Measurements from ENCODE around the gene CHN1. TPM values are rescaled to one million over a fixed set of nuclear protein-coding genes. Genes with fewer than 3 reads are reported as not detected.
A peak's percentile ranks its signal among the peaks of the same experiment; 100 is the strongest.

Gene CHN1
- total RNA-seq, 4 donors from 2014 or later, result 0.30 to 5.8 (median 3.6) TPM

DNA sequence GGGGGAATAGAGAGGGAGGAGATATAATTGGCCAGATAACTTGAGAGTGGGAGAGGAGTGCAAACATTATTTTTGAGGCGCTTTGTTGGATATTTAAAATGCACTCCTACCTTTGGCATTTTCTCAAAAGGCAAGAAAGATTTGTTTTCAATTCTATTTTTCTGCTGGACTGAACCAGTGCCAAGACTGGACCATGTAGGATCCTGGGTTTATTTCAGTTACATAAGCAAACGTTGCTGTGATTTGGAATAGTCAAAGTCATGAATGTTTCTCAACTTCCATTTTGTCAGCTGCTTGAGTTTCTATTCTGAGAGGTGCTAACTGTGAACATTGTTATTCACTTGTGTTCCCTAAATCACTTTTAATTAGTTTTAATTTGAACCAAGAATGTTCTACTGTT, 232.0 kb downstream of the CHN1 start:
- TF ChIP-seq, protein P1, sequence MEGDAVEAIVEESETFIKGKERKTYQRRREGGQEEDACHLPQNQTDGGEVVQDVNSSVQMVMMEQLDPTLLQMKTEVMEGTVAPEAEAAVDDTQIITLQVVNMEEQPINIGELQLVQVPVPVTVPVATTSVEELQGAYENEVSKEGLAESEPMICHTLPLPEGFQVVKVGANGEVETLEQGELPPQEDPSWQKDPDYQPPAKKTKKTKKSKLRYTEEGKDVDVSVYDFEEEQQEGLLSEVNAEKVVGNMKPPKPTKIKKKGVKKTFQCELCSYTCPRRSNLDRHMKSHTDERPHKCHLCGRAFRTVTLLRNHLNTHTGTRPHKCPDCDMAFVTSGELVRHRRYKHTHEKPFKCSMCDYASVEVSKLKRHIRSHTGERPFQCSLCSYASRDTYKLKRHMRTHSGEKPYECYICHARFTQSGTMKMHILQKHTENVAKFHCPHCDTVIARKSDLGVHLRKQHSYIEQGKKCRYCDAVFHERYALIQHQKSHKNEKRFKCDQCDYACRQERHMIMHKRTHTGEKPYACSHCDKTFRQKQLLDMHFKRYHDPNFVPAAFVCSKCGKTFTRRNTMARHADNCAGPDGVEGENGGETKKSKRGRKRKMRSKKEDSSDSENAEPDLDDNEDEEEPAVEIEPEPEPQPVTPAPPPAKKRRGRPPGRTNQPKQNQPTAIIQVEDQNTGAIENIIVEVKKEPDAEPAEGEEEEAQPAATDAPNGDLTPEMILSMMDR (IDR thresholded peaks at IDR 0.05), result no peak
- no peak for TF ChIP-seq POLR2A (IDR thresholded peaks at IDR 0.05)
- intact Hi-C loops (cut with DNase I), result no loop called here
- no peaks in the 10 kb centered on the region for H3K36me3 ChIP-seq
- H3K27me3 ChIP-seq, result no peaks in the 10 kb centered on the region
- peak overlapping the region in 1 of 4 donors; percentile 55 for H3K27ac ChIP-seq
- H3K9me3 ChIP-seq, result no peaks in the 10 kb centered on the region
- H3K4me3 ChIP-seq, result no peak overlapping the region
- WGBS, 2 donors, result 46 to 50% methylated on average over 2 of the region's 2 CpGs
- peaks cover 0 to 25% (median 4%) of the 10 kb centered on the region in 3 donors for H3K4me1 ChIP-seq
- DNase-seq, result no peak

DNA sequence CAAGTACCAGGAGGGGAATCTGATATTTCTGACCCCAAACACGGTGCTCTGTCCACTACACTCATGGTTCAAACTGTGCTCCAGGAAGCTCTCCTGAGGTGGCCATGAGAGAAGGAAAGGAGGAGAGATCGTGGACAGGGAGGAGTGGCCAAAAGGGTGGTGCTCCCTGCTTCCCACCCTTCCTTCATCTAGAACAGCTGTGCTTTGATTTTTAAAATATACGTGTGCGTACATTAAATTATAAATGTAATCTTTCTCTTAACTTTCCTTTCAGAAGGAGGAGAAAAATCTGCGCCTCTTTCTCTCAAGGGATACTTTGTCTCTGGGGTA, 232.7 kb downstream of the CHN1 start:
- Histone ChIP-seq H3K4me1 (peaks cover 0 to 17% (median 0%) of the 10 kb centered on the region in 3 donors), H3K27me3 (no peaks in the 10 kb centered on the region), H3K9me3 (no peaks in the 10 kb centered on the region), H3K36me3 (no peaks in the 10 kb centered on the region), H3K27ac (peak overlapping the region in 2 of 4 donors; percentile 45 to 55), H3K4me3 (no peak overlapping the region)
- intact Hi-C loops (cut with DNase I), result no loop called here
- TF ChIP-seq, protein P1 (IDR thresholded peaks at IDR 0.05), result no peak
- TF ChIP-seq POLR2A (IDR thresholded peaks at IDR 0.05), result no peak
- 67 to 70% methylated on average over 5 of the region's 5 CpGs for WGBS, 2 donors
- no peak for DNase-seq

DNA sequence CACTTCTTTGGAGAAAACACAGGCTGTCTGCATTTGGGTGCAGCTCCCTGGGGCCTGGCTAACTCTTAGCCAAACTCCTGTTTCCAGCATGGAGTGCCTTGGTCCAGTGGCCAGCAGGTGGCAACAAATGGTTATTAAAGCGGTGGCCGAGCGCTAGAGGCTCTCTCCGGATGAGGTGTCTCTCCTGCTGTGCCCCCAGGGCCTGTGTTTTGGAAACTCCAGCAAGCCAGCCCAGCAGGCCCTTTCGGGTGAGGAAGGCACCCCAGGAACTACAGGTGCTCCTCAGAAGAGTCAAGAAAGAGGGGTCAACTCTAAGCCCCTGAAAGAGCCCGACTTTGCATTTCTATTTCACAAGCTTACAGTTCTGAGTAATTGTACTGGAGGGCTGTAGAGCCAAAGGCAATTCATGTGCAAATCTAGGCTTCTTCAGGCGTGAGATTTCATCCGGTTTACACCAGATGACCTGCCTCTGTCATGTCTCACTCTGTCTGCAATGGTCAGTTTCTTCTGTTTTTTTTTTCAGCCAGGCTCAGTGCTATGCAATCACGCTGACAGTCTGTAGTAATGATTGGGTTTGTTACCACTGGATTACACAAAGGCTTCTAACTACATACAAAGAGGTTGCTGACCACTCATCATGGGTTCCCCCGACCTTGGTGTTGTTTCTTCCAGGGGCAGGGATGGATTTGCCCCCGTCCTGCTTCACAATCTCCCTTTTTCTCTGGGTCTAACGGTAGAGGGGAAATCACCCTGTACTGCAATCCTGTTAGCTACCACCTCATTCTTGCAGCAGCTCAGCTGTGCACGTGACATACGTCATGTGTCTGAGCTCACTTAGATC, 233.3 kb downstream of the CHN1 start:
- H3K36me3 ChIP-seq, result no peaks in the 10 kb centered on the region
- no peaks in the 10 kb centered on the region for H3K9me3 ChIP-seq
- DNase-seq, result no peak
- peak overlapping the region in 2 of 4 donors; percentile 45 to 55 for H3K27ac ChIP-seq
- 39 to 46% methylated on average over 10 to 13 of the region's 14 CpGs for WGBS, 2 donors
- peaks cover 0 to 14% (median 0%) of the 10 kb centered on the region in 3 donors for H3K4me1 ChIP-seq
- TF ChIP-seq, protein P1 (IDR thresholded peaks at IDR 0.05), result peak; percentile 41 to 73 (median 58)
- TF ChIP-seq POLR2A (IDR thresholded peaks at IDR 0.05), result no peak
- intact Hi-C loops (cut with DNase I), result no loop called here
- H3K4me3 ChIP-seq, result no peak overlapping the region
- no peaks in the 10 kb centered on the region for H3K27me3 ChIP-seq

DNA sequence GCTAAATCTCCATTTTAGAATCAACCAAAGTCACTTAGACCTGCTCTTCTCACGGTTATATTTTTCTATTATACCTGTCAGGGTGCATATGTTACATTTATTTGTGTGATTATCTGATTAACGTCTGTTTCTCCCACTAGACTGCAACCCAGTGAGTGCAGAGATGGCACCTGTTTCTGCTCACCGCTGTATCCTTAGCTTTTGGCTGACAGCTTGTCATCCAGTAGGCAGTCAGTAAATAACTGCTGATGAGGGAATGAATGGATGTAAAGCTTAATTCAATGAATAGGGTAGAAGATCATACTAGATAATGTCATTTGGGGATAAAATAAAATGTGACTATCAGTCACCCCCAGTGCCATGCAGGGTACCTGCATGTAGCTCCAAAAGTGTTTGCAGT, 234.0 kb downstream of the CHN1 start:
- no peaks in the 10 kb centered on the region for H3K9me3 ChIP-seq
- DNase-seq, result no peak
- peaks cover 0 to 14% (median 0%) of the 10 kb centered on the region in 3 donors for H3K4me1 ChIP-seq
- H3K27ac ChIP-seq, result no peak overlapping the region
- intact Hi-C loops (cut with DNase I), result no loop called here
- TF ChIP-seq, protein P1 (IDR thresholded peaks at IDR 0.05), result no peak
- no peak for TF ChIP-seq POLR2A (IDR thresholded peaks at IDR 0.05)
- WGBS, 2 donors, result 60 to 62% methylated on average over 3 of the region's 3 CpGs
- H3K27me3 ChIP-seq, result no peaks in the 10 kb centered on the region
- no peak overlapping the region for H3K4me3 ChIP-seq
- H3K36me3 ChIP-seq, result no peaks in the 10 kb centered on the region

DNA sequence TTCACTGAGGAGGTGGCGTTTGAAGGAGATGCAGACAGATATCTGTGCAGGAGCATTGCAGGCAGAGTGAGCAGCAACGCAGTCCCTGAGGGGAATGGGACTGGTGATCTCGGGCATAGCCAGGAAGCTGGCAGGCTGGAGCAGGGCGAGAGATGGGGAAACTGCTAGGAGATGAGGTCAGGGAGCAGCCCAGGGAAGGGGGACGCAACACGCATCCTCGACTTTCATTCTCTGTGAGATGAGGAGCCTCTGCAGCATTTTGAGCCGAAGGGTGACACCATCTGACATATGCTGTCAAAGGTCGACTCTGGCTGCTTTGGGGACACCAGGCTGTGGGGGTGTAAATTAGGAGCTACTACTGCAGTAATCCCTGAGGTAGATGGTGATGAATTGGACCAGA, 236.6 kb downstream of the CHN1 start:
- no peak for TF ChIP-seq POLR2A (IDR thresholded peaks at IDR 0.05)
- TF ChIP-seq, protein P1 (IDR thresholded peaks at IDR 0.05), result no peak
- intact Hi-C loops (cut with DNase I), result loop anchor here (10.0 kb wide), 1 partner anchor 216 kb away; no protein-coding TSS in a partner anchor
- Histone ChIP-seq H3K4me1 (peaks cover 0 to 14% (median 0%) of the 10 kb centered on the region in 3 donors), H3K4me3 (no peak overlapping the region), H3K9me3 (no peaks in the 10 kb centered on the region), H3K36me3 (no peaks in the 10 kb centered on the region), H3K27ac (no peak overlapping the region), H3K27me3 (peaks cover 0 to 3% (median 0%) of the 10 kb centered on the region in 4 donors)
- 77 to 79% methylated on average over 9 of the region's 9 CpGs for WGBS, 2 donors
- DNase-seq, result no peak

Data from esophagus squamous epithelium (tissue), 5 donors.